MM.1S (cell line): Measurements from ENCODE around the gene ROBO2.

Experiments
- EZH2 ChIP-seq: fragments of 300-600 bp; sonication (generic); optimal IDR thresholded peaks from 2 replicates; pipeline ENCODE3; 2017; ENCODE audit warnings: low read depth, mild to moderate bottlenecking, antibody characterized with exemption, low read length, mixed read lengths
- EZH2phosphoT487 ChIP-seq: fragments of 300-600 bp; sonication (generic); IDR thresholded peaks from 2 replicates; pipeline ENCODE4 v1.6.1; 2018; ENCODE audit warnings: antibody characterized with exemption, low read length
- TF ChIP-seq, protein P1 (sequence below): fragments of 300-600 bp; sonication (generic); IDR thresholded peaks from 2 replicates; pipeline ENCODE4 v1.5.1; 2016; ENCODE audit warnings: antibody characterized with exemption, low read length, mixed read lengths

DNA sequence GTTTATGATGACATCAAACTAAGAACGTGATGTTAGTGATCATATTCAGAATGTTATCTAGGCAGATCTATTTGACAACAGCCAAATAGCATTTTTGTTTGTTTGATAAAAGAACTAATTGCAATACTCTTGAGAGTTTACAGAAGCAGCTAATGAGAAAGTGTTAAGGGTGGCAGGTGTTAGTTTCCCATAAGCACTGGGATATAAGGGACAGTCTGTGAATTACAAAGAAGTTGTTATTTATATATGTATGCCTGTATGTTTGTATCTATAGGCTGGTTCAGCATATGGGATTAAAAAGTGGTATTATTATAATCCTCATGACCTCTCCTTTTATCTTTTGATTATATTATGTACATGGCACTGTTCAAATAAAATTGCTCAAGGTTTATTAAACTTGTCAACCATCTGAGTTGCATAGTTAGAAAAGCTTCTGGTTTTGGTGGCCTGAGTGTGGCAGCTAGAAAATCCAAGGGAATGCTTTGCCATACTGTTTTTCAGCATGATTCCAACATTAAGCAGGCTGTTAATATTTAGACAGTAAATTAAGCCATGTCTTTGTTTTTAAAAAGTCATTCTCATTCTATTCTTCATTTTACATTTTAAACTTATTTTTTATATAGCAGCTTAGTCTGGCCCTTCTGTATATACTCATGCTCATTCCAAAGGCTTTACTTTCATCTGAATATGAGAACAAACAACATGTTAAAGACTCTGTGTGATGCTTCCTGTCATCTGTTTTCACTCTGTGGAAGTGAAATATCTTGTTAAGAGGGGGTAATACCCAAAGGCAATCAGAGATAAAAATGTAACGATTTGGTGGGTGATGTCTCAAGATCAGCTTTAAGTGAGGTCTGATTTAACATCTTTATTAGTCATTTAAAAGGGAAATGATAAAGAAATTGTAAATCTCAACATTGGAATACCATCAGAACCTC is 13.1 kb downstream of the ROBO2 start:
- TF ChIP-seq, protein P1, sequence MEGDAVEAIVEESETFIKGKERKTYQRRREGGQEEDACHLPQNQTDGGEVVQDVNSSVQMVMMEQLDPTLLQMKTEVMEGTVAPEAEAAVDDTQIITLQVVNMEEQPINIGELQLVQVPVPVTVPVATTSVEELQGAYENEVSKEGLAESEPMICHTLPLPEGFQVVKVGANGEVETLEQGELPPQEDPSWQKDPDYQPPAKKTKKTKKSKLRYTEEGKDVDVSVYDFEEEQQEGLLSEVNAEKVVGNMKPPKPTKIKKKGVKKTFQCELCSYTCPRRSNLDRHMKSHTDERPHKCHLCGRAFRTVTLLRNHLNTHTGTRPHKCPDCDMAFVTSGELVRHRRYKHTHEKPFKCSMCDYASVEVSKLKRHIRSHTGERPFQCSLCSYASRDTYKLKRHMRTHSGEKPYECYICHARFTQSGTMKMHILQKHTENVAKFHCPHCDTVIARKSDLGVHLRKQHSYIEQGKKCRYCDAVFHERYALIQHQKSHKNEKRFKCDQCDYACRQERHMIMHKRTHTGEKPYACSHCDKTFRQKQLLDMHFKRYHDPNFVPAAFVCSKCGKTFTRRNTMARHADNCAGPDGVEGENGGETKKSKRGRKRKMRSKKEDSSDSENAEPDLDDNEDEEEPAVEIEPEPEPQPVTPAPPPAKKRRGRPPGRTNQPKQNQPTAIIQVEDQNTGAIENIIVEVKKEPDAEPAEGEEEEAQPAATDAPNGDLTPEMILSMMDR = no peak
- TF ChIP-seq EZH2phosphoT487 = no peak
- TF ChIP-seq EZH2 = no peak
